Osteoblast (primary cell): ENCODE measurements around the gene SCRN2. TPM values are rescaled to one million over a fixed set of nuclear protein-coding genes. Genes with fewer than 3 reads are reported as not detected.

ENCODE experiments used
- DNase-seq: peaks from one replicate; pipeline ENCODE4 v3.0.0; 2011; ENCODE audit warnings: low spot score, mixed read lengths; ENCODE audit not compliant: insufficient read length; ENCODE audit errors: missing footprints
- H2AFZ ChIP-seq: 2 replicates; pipeline ENCODE4 v1.6.0; 2011; ENCODE audit warnings: mild to moderate bottlenecking, low read length
- H3K27ac ChIP-seq: 2 replicates; pipeline ENCODE4 v1.5.1; 2011; ENCODE audit warnings: mild to moderate bottlenecking, low read depth, low read length, moderate library complexity
- H3K27me3 ChIP-seq: 2 replicates; pipeline ENCODE4 v1.6.0; 2012; ENCODE audit warnings: mild to moderate bottlenecking, control low read depth, inconsistent platforms, low read length, moderate library complexity; ENCODE audit not compliant: insufficient read depth
- H3K36me3 ChIP-seq: 2 replicates; pipeline ENCODE4 v1.5.1; 2011; ENCODE audit warnings: mild to moderate bottlenecking, low read length, control low read depth, moderate library complexity; ENCODE audit not compliant: insufficient read depth
- H3K4me1 ChIP-seq: 2 replicates; pipeline ENCODE4 v1.5.1; 2011; ENCODE audit warnings: mild to moderate bottlenecking, low read length, control low read depth, moderate library complexity; ENCODE audit not compliant: insufficient read depth
- H3K4me2 ChIP-seq: 2 replicates; pipeline ENCODE4 v1.6.0; 2011; ENCODE audit warnings: mild to moderate bottlenecking, low read length; ENCODE audit not compliant: insufficient read depth
- H3K4me3 ChIP-seq: fragments of 200-600 bp; sonication (generic); 3 replicates; pipeline ENCODE4 v1.5.1; 2012; ENCODE audit warnings: mild to moderate bottlenecking, low read length, inconsistent platforms; ENCODE audit not compliant: insufficient read depth
- H3K79me2 ChIP-seq: 2 replicates; pipeline ENCODE4 v1.6.0; 2012; ENCODE audit warnings: mild to moderate bottlenecking, low read length, control low read depth, inconsistent platforms; ENCODE audit not compliant: insufficient read depth
- H3K9me3 ChIP-seq: 2 replicates; pipeline ENCODE4 v1.5.1; 2011; ENCODE audit warnings: low read depth, low read length, control low read depth
- H4K20me1 ChIP-seq: 2 replicates; pipeline ENCODE4 v1.6.0; 2012; ENCODE audit warnings: mild to moderate bottlenecking, low read length, control low read depth; ENCODE audit not compliant: insufficient read depth
- total RNA-seq: library from RNA; depleted of rRNA; stranded (reverse); fragments of >200 nt; gene quantifications from 2 replicates; pipeline ENCODE4 v1.2.3, GENCODE V29; 2012
- TF ChIP-seq, protein P1 (sequence below): IDR thresholded peaks from 2 replicates; pipeline ENCODE4 v1.5.1; 2011; ENCODE audit warnings: mild to moderate bottlenecking, low read depth, low read length, moderate library complexity; ENCODE audit errors: extremely low read depth

The SCRN2 gene
- total RNA-seq, 1 donor, result 42.7 TPM

DNA sequence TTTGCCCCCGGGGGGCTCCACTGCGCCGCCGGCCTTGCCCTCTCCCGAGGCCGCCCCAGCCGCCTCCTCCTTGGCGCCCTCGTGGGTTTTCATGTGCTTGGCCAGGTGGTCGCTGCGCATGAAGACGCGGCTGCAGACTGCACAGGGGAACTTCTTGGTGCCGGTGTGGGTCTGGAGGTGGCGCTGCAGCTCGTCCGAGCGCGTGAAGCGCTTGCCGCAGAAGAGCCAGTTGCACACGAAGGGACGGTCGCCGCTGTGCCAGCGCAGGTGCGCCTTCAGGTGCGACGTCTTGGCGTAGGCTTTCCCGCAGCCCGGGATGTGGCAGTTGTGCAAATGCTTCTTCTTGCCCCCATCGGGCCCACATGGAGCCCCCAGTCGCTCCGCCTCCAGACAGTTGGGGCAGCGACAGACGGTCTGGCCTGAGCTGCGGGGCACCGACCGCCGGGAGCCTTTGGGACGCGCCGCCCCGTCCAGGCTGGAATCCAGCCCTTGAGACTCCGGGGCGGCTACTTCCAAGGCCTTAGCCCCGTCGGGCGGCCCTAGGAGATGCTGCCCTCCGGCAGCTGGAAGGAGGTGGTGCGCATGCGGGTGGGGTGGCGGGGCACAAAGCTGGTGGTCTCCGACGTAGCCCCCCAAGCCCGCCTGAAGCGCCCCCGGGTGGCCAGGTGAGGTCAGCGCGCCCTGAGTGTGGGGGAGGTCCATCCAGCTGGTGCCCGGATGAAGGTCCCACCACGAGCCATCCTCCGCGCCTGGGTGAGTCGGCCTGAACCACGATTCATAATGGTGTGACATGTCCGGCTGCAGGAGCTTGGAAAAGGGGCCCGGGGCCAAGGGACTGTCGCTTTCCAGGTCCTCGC lies 6.5 kb upstream of the SCRN2 start:
- Histone ChIP-seq H2AFZ (no peak overlapping the region), H3K4me1 (peaks cover 34% of the 10 kb centered on the region), H3K27me3 (peaks cover 56% of the 10 kb centered on the region), H3K36me3 (no peaks in the 10 kb centered on the region), H3K4me3 (peak overlapping the region; percentile 33), H3K79me2 (no peaks in the 10 kb centered on the region), H3K4me2 (no peak overlapping the region), H3K9me3 (no peaks in the 10 kb centered on the region), H3K27ac (no peak overlapping the region), H4K20me1 (no peaks in the 10 kb centered on the region)
- peak; percentile 80 for DNase-seq
- TF ChIP-seq, protein P1, sequence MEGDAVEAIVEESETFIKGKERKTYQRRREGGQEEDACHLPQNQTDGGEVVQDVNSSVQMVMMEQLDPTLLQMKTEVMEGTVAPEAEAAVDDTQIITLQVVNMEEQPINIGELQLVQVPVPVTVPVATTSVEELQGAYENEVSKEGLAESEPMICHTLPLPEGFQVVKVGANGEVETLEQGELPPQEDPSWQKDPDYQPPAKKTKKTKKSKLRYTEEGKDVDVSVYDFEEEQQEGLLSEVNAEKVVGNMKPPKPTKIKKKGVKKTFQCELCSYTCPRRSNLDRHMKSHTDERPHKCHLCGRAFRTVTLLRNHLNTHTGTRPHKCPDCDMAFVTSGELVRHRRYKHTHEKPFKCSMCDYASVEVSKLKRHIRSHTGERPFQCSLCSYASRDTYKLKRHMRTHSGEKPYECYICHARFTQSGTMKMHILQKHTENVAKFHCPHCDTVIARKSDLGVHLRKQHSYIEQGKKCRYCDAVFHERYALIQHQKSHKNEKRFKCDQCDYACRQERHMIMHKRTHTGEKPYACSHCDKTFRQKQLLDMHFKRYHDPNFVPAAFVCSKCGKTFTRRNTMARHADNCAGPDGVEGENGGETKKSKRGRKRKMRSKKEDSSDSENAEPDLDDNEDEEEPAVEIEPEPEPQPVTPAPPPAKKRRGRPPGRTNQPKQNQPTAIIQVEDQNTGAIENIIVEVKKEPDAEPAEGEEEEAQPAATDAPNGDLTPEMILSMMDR, result peak; percentile 21

DNA sequence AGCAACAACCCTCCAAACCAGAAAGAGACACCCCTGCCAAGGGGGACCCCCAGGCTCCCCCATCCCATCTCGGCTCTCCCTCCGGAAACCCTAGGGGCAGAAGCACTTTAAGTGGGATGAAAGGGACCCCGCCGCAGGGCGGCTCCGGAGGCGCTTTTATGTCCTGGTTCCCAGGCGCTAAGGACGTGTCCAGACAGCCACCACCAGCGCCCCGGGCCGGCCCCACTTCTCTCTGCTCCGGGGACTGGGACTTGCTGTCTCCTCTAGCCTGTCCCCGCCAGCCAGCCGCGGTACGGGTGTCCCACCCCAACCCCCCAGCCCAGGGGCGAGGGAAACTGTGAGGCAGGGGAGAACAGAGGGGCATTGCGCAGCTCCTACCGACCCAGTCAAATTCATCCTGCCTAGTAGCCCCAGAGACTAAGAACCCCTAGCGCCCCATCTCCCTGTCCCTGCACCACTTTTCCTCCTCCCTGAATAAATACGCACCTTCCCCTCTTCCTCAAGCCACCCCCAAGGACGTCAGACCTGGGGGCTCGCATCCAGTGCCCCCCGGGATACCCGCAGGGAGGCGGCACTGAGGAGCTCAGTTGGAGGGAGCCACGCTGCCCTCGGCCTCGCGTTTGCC lies 5.8 kb upstream of the SCRN2 start:
- H3K27me3 ChIP-seq, result peaks cover 48% of the 10 kb centered on the region
- no peak overlapping the region for H3K27ac ChIP-seq
- peak; percentile 66 for DNase-seq
- no peaks in the 10 kb centered on the region for H4K20me1 ChIP-seq
- peaks cover 31% of the 10 kb centered on the region for H3K4me1 ChIP-seq
- no peaks in the 10 kb centered on the region for H3K9me3 ChIP-seq
- H3K36me3 ChIP-seq, result no peaks in the 10 kb centered on the region
- no peaks in the 10 kb centered on the region for H3K79me2 ChIP-seq
- H2AFZ ChIP-seq, result no peak overlapping the region
- TF ChIP-seq, protein P1, result no peak
- H3K4me3 ChIP-seq, result peak overlapping the region; percentile 33
- no peak overlapping the region for H3K4me2 ChIP-seq

DNA sequence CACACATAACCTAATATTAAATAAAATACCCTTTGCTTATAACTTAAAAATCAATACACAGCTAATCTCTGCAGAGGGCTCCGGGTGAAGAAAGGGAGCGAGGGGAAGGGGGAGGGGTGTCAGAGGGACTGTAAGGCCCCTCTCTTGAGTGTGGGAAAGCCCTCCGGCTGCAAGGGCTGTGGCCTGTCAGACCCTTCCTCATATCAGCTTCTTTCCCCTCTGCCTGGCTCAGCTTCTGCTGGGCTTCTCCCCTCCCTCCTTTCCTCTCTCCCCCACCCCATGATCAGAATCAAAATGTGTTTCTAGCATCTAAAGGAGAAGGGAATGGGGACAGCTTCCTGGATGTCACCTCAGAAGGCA lies 4.6 kb upstream of the SCRN2 start:
- TF ChIP-seq, protein P1, result no peak
- Histone ChIP-seq H4K20me1 (no peaks in the 10 kb centered on the region), H3K27me3 (peaks cover 44% of the 10 kb centered on the region), H3K79me2 (peaks cover 5% of the 10 kb centered on the region), H2AFZ (no peak overlapping the region), H3K4me3 (no peak overlapping the region), H3K9me3 (no peaks in the 10 kb centered on the region), H3K4me2 (no peak overlapping the region), H3K4me1 (peaks cover 30% of the 10 kb centered on the region), H3K36me3 (no peaks in the 10 kb centered on the region), H3K27ac (no peak overlapping the region)
- DNase-seq, result peak; percentile 64
